Measurements from ENCODE around the gene PES1. TPM values are rescaled to one million over a fixed set of nuclear protein-coding genes. Genes with fewer than 3 reads are reported as not detected.
A peak's percentile ranks its signal among the peaks of the same experiment; 100 is the strongest.
"Not testable (repeated sequence)": the region's sequence is repeated elsewhere in the genome, so short reads cannot be mapped to it uniquely, and the experiment has no call there.

PES1 gene
- total RNA-seq, 2 experiments from 2014 or later: 134 to 137 TPM

GRCh38 chr22:30628491-30628890 lies 36.8 kb upstream of the PES1 start:
- H3K27ac Mint-ChIP-seq: no peak overlapping the region
- H3K9me3 Mint-ChIP-seq (ENCODE audit: low read depth): no peaks in the 10 kb centered on the region
- POLR2A ChIA-PET: no interaction called here
- ATAC-seq (no peak), DNase-seq (no peak)
- CTCF ChIA-PET: interaction anchor here (0.6 to 1.3 kb wide), 4 partner anchors 22 to 379 kb away, joined by 4 to 5 read pairs (median 4); partner anchors contain the start of gene TCN2
- intact Hi-C loops (cut with DNase I, micrococcal nuclease): no loop called here
- no peaks in the 10 kb centered on the region for H3K4me1 Mint-ChIP-seq
- no peaks in the 10 kb centered on the region for H3K36me3 Mint-ChIP-seq (ENCODE audit: low read depth)
- no peak overlapping the region for H3K4me3 Mint-ChIP-seq
- H3K27me3 Mint-ChIP-seq: no peaks in the 10 kb centered on the region

- Mint-ChIP-seq H3K27ac (no peak overlapping the region), H3K4me1 (no peaks in the 10 kb centered on the region), H3K36me3 (ENCODE audit: low read depth) (no peaks in the 10 kb centered on the region), H3K27me3 (no peaks in the 10 kb centered on the region), H3K9me3 (ENCODE audit: low read depth) (no peaks in the 10 kb centered on the region), H3K4me3 (no peak overlapping the region)
- DNase-seq: no peak
- no peak for ATAC-seq
- intact Hi-C loops (cut with DNase I, micrococcal nuclease): no loop called here
- CTCF ChIA-PET: interaction anchor here (0.7 to 1.0 kb wide), 2 partner anchors 128 to 904 kb away, joined by 3 to 4 read pairs; no protein-coding TSS in a partner anchor
- POLR2A ChIA-PET: no interaction called here
These were observed 35.8 kb upstream of the PES1 start for GRCh38 chr22:30627471-30627870.

GRCh38 chr22:30626413-30626812 lies 34.7 kb upstream of the PES1 start:
- Mint-ChIP-seq H3K4me3 (no peak overlapping the region), H3K27ac (no peak overlapping the region), H3K36me3 (ENCODE audit: low read depth) (no peaks in the 10 kb centered on the region), H3K4me1 (no peaks in the 10 kb centered on the region), H3K27me3 (no peaks in the 10 kb centered on the region), H3K9me3 (ENCODE audit: low read depth) (no peaks in the 10 kb centered on the region)
- POLR2A ChIA-PET: no interaction called here
- CTCF ChIA-PET: interaction anchor here (1.5 kb wide), 1 partner anchor 8 kb away, joined by 9 read pairs; no protein-coding TSS in a partner anchor
- DNase-seq (no peak), ATAC-seq (no peak)
- intact Hi-C loops (cut with DNase I, micrococcal nuclease): no loop called here

GRCh38 chr22:30619909-30620308 lies 28.2 kb upstream of the PES1 start:
- intact Hi-C loops (cut with DNase I, micrococcal nuclease); H3K9me3 Mint-ChIP-seq (ENCODE audit: low read depth); H3K4me3 Mint-ChIP-seq; H3K27ac Mint-ChIP-seq; ATAC-seq; H3K36me3 Mint-ChIP-seq (ENCODE audit: low read depth); H3K4me1 Mint-ChIP-seq; POLR2A ChIA-PET; DNase-seq; H3K27me3 Mint-ChIP-seq: not testable (repeated sequence)
- CTCF ChIA-PET: interaction anchor here (0.6 to 1.4 kb wide), 5 partner anchors 14 to 294 kb away, joined by 3 to 6 read pairs (median 3); no protein-coding TSS in a partner anchor

- no peaks in the 10 kb centered on the region for H3K9me3 Mint-ChIP-seq (ENCODE audit: low read depth)
- no peak overlapping the region for H3K4me3 Mint-ChIP-seq
- DNase-seq (no peak), ATAC-seq (no peak)
- no peaks in the 10 kb centered on the region for H3K36me3 Mint-ChIP-seq (ENCODE audit: low read depth)
- POLR2A ChIA-PET: no interaction called here
- H3K27ac Mint-ChIP-seq: no peak overlapping the region
- H3K27me3 Mint-ChIP-seq: no peaks in the 10 kb centered on the region
- H3K4me1 Mint-ChIP-seq: no peaks in the 10 kb centered on the region
- intact Hi-C loops (cut with DNase I, micrococcal nuclease): no loop called here
- CTCF ChIA-PET: interaction anchor here (1.1 to 1.7 kb wide), 2 partner anchors 12 to 16 kb away, joined by 3 to 5 read pairs; no protein-coding TSS in a partner anchor
These were observed 26.1 kb upstream of the PES1 start for GRCh38 chr22:30617819-30618218.

GRCh38 chr22:30615543-30615954 lies 23.8 kb upstream of the PES1 start:
- no peak for DNase-seq
- H3K27me3 Mint-ChIP-seq: no peaks in the 10 kb centered on the region
- POLR2A ChIA-PET: no interaction called here

GRCh38 chr22:30614879-30615278 lies 23.2 kb upstream of the PES1 start:
- Mint-ChIP-seq H3K27ac (no peak overlapping the region), H3K4me3 (no peak overlapping the region), H3K27me3 (no peaks in the 10 kb centered on the region), H3K4me1 (no peaks in the 10 kb centered on the region), H3K36me3 (ENCODE audit: low read depth) (no peaks in the 10 kb centered on the region), H3K9me3 (ENCODE audit: low read depth) (no peaks in the 10 kb centered on the region)
- DNase-seq (no peak), ATAC-seq (no peak)
- intact Hi-C loops (cut with DNase I, micrococcal nuclease): no loop called here
- ChIA-PET CTCF (no interaction called here), POLR2A (no interaction called here)

More at GRCh38 chr22:30615543-30615954, 23.8 kb upstream of the PES1 start:
- Mint-ChIP-seq H3K9me3 (ENCODE audit: low read depth) (no peaks in the 10 kb centered on the region), H3K36me3 (ENCODE audit: low read depth) (no peaks in the 10 kb centered on the region), H3K27ac (no peak overlapping the region), H3K4me1 (no peaks in the 10 kb centered on the region), H3K4me3 (no peak overlapping the region)
- CTCF ChIA-PET: no interaction called here
- no peak for ATAC-seq
- intact Hi-C loops (cut with DNase I, micrococcal nuclease): no loop called here

- no peaks in the 10 kb centered on the region for H3K36me3 Mint-ChIP-seq (ENCODE audit: low read depth)
- H3K27ac Mint-ChIP-seq: no peak overlapping the region
- ATAC-seq: no peak
- ChIA-PET POLR2A (no interaction called here), CTCF (interaction anchor here (0.9 kb wide), 1 partner anchor 132 kb away, joined by 4 read pairs; no protein-coding TSS in a partner anchor)
- H3K4me1 Mint-ChIP-seq: peaks cover 5% of the 10 kb centered on the region
- no peaks in the 10 kb centered on the region for H3K9me3 Mint-ChIP-seq (ENCODE audit: low read depth)
- DNase-seq: no peak
- intact Hi-C loops (cut with DNase I, micrococcal nuclease): no loop called here
- peaks cover 2% of the 10 kb centered on the region for H3K27me3 Mint-ChIP-seq
- H3K4me3 Mint-ChIP-seq: no peak overlapping the region
These were observed 22.6 kb upstream of the PES1 start for GRCh38 chr22:30614268-30614667.

GRCh38 chr22:30612789-30613188 lies 21.1 kb upstream of the PES1 start:
- Mint-ChIP-seq H3K4me1 (peaks cover 11% of the 10 kb centered on the region), H3K4me3 (no peak overlapping the region), H3K27ac (no peak overlapping the region), H3K36me3 (ENCODE audit: low read depth) (no peaks in the 10 kb centered on the region), H3K27me3 (peaks cover 2% of the 10 kb centered on the region), H3K9me3 (ENCODE audit: low read depth) (no peaks in the 10 kb centered on the region)
- ChIA-PET CTCF (interaction anchor here (1.1 to 1.5 kb wide), 2 partner anchors 22 to 142 kb away, joined by 3 to 5 read pairs; no protein-coding TSS in a partner anchor), POLR2A (interaction anchor here (0.7 kb wide), 1 partner anchor 1398 kb away, joined by 4 read pairs; no protein-coding TSS in a partner anchor)
- DNase-seq (no peak), ATAC-seq (no peak)
- intact Hi-C loops (cut with DNase I, micrococcal nuclease): no loop called here

- no peaks in the 10 kb centered on the region for H3K36me3 Mint-ChIP-seq (ENCODE audit: low read depth)
- H3K9me3 Mint-ChIP-seq (ENCODE audit: low read depth): no peaks in the 10 kb centered on the region
- ATAC-seq (no peak), DNase-seq (no peak)
- no peak overlapping the region for H3K4me3 Mint-ChIP-seq
- peaks cover 24% of the 10 kb centered on the region for H3K4me1 Mint-ChIP-seq
- CTCF ChIA-PET: no interaction called here
- POLR2A ChIA-PET: no interaction called here
- peaks cover 2% of the 10 kb centered on the region for H3K27me3 Mint-ChIP-seq
- intact Hi-C loops (cut with DNase I, micrococcal nuclease): no loop called here
- H3K27ac Mint-ChIP-seq: no peak overlapping the region
These were observed 19.5 kb upstream of the PES1 start for GRCh38 chr22:30611197-30611596.

GRCh38 chr22:30610299-30610698 lies 18.6 kb upstream of the PES1 start:
- H3K4me3 Mint-ChIP-seq: no peak overlapping the region
- H3K27me3 Mint-ChIP-seq: peaks cover 2% of the 10 kb centered on the region
- POLR2A ChIA-PET: no interaction called here
- DNase-seq (no peak), ATAC-seq (no peak)
- CTCF ChIA-PET: interaction anchor here (0.5 kb wide), 1 partner anchor 413 kb away, joined by 3 read pairs; no protein-coding TSS in a partner anchor
- H3K9me3 Mint-ChIP-seq (ENCODE audit: low read depth): no peaks in the 10 kb centered on the region
- no peaks in the 10 kb centered on the region for H3K36me3 Mint-ChIP-seq (ENCODE audit: low read depth)
- intact Hi-C loops (cut with DNase I, micrococcal nuclease): no loop called here
- H3K4me1 Mint-ChIP-seq: peaks cover 28% of the 10 kb centered on the region
- H3K27ac Mint-ChIP-seq: no peak overlapping the region

- ChIA-PET POLR2A (no interaction called here), CTCF (interaction anchor here (0.5 to 0.9 kb wide), 3 partner anchors 25 to 413 kb away, joined by 3 to 4 read pairs (median 3); no protein-coding TSS in a partner anchor)
- Mint-ChIP-seq H3K27me3 (peaks cover 2% of the 10 kb centered on the region), H3K4me3 (no peak overlapping the region), H3K4me1 (peaks cover 28% of the 10 kb centered on the region), H3K9me3 (ENCODE audit: low read depth) (no peaks in the 10 kb centered on the region), H3K27ac (peak overlapping the region; percentile 56), H3K36me3 (ENCODE audit: low read depth) (no peaks in the 10 kb centered on the region)
- DNase-seq (peak; percentile 63), ATAC-seq (peak; percentile 78)
- intact Hi-C loops (cut with DNase I, micrococcal nuclease): loop anchor here in 1 of 2 experiments (10.0 kb wide), 1 partner anchor 215 kb away; the partner anchor contains the start of gene SEC14L2
These were observed 17.8 kb upstream of the PES1 start for GRCh38 chr22:30609260-30610185.
